Esophagus muscularis mucosa (tissue), 4 donors: ENCODE data around the gene ZNF414. TPM values are rescaled to one million over a fixed set of nuclear protein-coding genes. Genes with fewer than 3 reads are reported as not detected.
A peak's percentile ranks its signal among the peaks of the same experiment; 100 is the strongest.

Experiments used
- DNase-seq: peaks from one replicate; pipeline ENCODE4 v3.0.0-alpha.2; 2017; ENCODE audit errors: extremely low spot score
- H3K27ac ChIP-seq, 4 donors: fragments of 200-600 bp; sonication (generic); replicated peaks in 1 of 4; 1 replicate in 3 of 4; 2 replicates in 1 of 4; pipeline ENCODE4 v1.5.1; 2016 to 2019; ENCODE audit warnings: mild to moderate bottlenecking in 1 of 4
- H3K27me3 ChIP-seq, 4 donors: fragments of 200-600 bp; sonication (generic); one replicate each; pipeline versions ENCODE4 v1.5.1 to v1.6.0; 2016 to 2019
- H3K36me3 ChIP-seq, 4 donors: fragments of 200-600 bp; sonication (generic); one replicate each; pipeline ENCODE4 v1.5.1; 2016 to 2019
- H3K4me1 ChIP-seq, 4 donors: fragments of 200-600 bp; sonication (generic); one replicate each; pipeline ENCODE4 v1.5.1; 2016 to 2019
- H3K4me3 ChIP-seq, 4 donors: fragments of 200-600 bp; sonication (generic); 1 replicate in 2 of 4; 2 replicates in 2 of 4; pipeline ENCODE4 v1.5.1; 2016 to 2019; ENCODE audit warnings: mild to moderate bottlenecking in 4 of 4, moderate library complexity in 1 of 4
- H3K9me3 ChIP-seq, 4 donors: fragments of 200-600 bp; sonication (generic); 1 replicate in 3 of 4; 2 replicates in 1 of 4; pipeline ENCODE4 v1.5.1; 2016 to 2019
- CTCF ChIP-seq, 3 experiments: fragments of 200-600 bp in 2 of 3; fragments of 450-650 bp in 1 of 3; sonication (generic) in 2 of 3; IDR thresholded peaks; one replicate each; pipeline ENCODE4 v1.5.1; 2017 to 2019; ENCODE audit warnings: antibody characterized with exemption in 3 of 3, mild to moderate bottlenecking in 2 of 3, moderate library complexity in 1 of 3
- EP300 ChIP-seq: sonication (generic); formaldehyde crosslinking; IDR thresholded peaks from one replicate; pipeline ENCODE4 v1.6.1; 2017; ENCODE audit warnings: antibody characterized with exemption
- POLR2A ChIP-seq: fragments of 450-650 bp; IDR thresholded peaks from one replicate; pipeline ENCODE4 v1.6.1; 2017; ENCODE audit warnings: antibody characterized with exemption, moderate library complexity, mild to moderate bottlenecking, low read depth
- POLR2AphosphoS5 ChIP-seq, 2 donors: sonication (generic); formaldehyde crosslinking; IDR thresholded peaks; one replicate each; pipeline ENCODE4 v1.6.1; 2017; ENCODE audit warnings: antibody characterized with exemption in 2 of 2
- WGBS: methylation state at CpG from one replicate; pipeline ENCODE4 v1.1.5; 2018; 5-methylcytosine and 5-hydroxymethylcytosine counted together
- intact Hi-C: fragments of 100-400 bp; cut with DNase I; formaldehyde crosslinking; loops from one replicate; pipeline ENCODE4 v1.15.1; 2023
- total RNA-seq, 4 donors: library from RNA; depleted of rRNA; stranded (reverse); fragments of >200 nt; gene quantifications; one replicate each; pipeline versions ENCODE4 v1.1.0 to v1.2.1, GENCODE V29; 2016

The ZNF414 gene
- total RNA-seq, 4 donors from 2014 or later: 11.3 to 24.5 (median 17.1) TPM

GRCh38 chr19:8481616-8482015, 32.4 kb downstream of the ZNF414 start:
- H3K27ac ChIP-seq: no peak overlapping the region
- H3K27me3 ChIP-seq: no peaks in the 10 kb centered on the region
- DNase-seq: no peak
- H3K36me3 ChIP-seq: peaks cover 37 to 92% (median 71%) of the 10 kb centered on the region in 4 donors
- WGBS: 57% methylated on average over 1 of the region's 6 CpGs
- intact Hi-C loops: no loop called here
- TF ChIP-seq EP300: no peak
- TF ChIP-seq CTCF (IDR thresholded peaks at IDR 0.05): no peak
- TF ChIP-seq POLR2A: no peak
- TF ChIP-seq POLR2AphosphoS5 (IDR thresholded peaks at IDR 0.05): no peak
- no peak overlapping the region for H3K4me3 ChIP-seq
- peaks cover 46 to 75% (median 58%) of the 10 kb centered on the region in 4 donors for H3K4me1 ChIP-seq
- no peaks in the 10 kb centered on the region for H3K9me3 ChIP-seq

- no peak for DNase-seq
- intact Hi-C loops: no loop called here
- no peak for TF ChIP-seq POLR2AphosphoS5 (IDR thresholded peaks at IDR 0.05)
- no peak for TF ChIP-seq POLR2A
- TF ChIP-seq CTCF (IDR thresholded peaks at IDR 0.05): no peak
- no peak for TF ChIP-seq EP300
- no peaks in the 10 kb centered on the region for H3K27me3 ChIP-seq
- 74% methylated on average over 11 of the region's 11 CpGs for whole genome bisulfite sequencing
- H3K4me1 ChIP-seq: peaks cover 50 to 79% (median 60%) of the 10 kb centered on the region in 4 donors
- H3K36me3 ChIP-seq: peaks cover 34 to 92% (median 71%) of the 10 kb centered on the region in 4 donors
- no peak overlapping the region for H3K27ac ChIP-seq
- H3K4me3 ChIP-seq: no peak overlapping the region
- H3K9me3 ChIP-seq: no peaks in the 10 kb centered on the region
Observed at GRCh38 chr19:8481201-8481600, 32.8 kb downstream of the ZNF414 start.

GRCh38 chr19:8478598-8478997, 35.4 kb downstream of the ZNF414 start:
- WGBS: 44% methylated on average over 3 of the region's 3 CpGs
- Histone ChIP-seq H3K27me3 (no peaks in the 10 kb centered on the region), H3K27ac (peak overlapping the region in 1 of 4 donors; percentile 41), H3K4me1 (peaks cover 45 to 64% (median 49%) of the 10 kb centered on the region in 4 donors), H3K9me3 (no peaks in the 10 kb centered on the region), H3K36me3 (peaks cover 35 to 92% (median 71%) of the 10 kb centered on the region in 4 donors), H3K4me3 (no peak overlapping the region)
- DNase-seq: no peak
- intact Hi-C loops: no loop called here
- no peak for TF ChIP-seq EP300
- TF ChIP-seq CTCF (IDR thresholded peaks at IDR 0.05): no peak

- WGBS: 75% methylated on average over 4 of the region's 4 CpGs
- TF ChIP-seq POLR2A: no peak
- no peak for TF ChIP-seq EP300
- no peak for TF ChIP-seq CTCF (IDR thresholded peaks at IDR 0.05)
- TF ChIP-seq POLR2AphosphoS5 (IDR thresholded peaks at IDR 0.05): no peak
- peaks cover 39 to 57% (median 46%) of the 10 kb centered on the region in 4 donors for H3K4me1 ChIP-seq
- H3K27ac ChIP-seq: no peak overlapping the region
- no peak overlapping the region for H3K4me3 ChIP-seq
- intact Hi-C loops: no loop called here
- peaks cover 36 to 92% (median 71%) of the 10 kb centered on the region in 4 donors for H3K36me3 ChIP-seq
- no peaks in the 10 kb centered on the region for H3K9me3 ChIP-seq
- no peak for DNase-seq
- no peaks in the 10 kb centered on the region for H3K27me3 ChIP-seq
Observed at GRCh38 chr19:8477889-8478288, 36.1 kb downstream of the ZNF414 start.

- Histone ChIP-seq H3K4me1 (peaks cover 29 to 43% (median 37%) of the 10 kb centered on the region in 4 donors), H3K9me3 (no peaks in the 10 kb centered on the region), H3K27me3 (no peaks in the 10 kb centered on the region), H3K27ac (no peak overlapping the region), H3K36me3 (peaks cover 46 to 95% (median 78%) of the 10 kb centered on the region in 4 donors), H3K4me3 (no peak overlapping the region)
- intact Hi-C loops: no loop called here
- no peak for TF ChIP-seq CTCF (IDR thresholded peaks at IDR 0.05)
- TF ChIP-seq EP300: no peak
- TF ChIP-seq POLR2A: no peak
- no peak for DNase-seq
- 73% methylated on average over 5 of the region's 8 CpGs for WGBS
Observed at GRCh38 chr19:8476524-8476923, 37.4 kb downstream of the ZNF414 start.
